Measurements from ENCODE around the gene LRMDA.

- no peak for TF ChIP-seq CTCF (IDR thresholded peaks at IDR 0.05; ENCODE audit: low read depth, low read length)
- no peak for TF ChIP-seq EZH2phosphoT487 (IDR thresholded peaks at IDR 0.05; ENCODE audit: low read depth)
Observed at GRCh38 chr10:75977139-75977538, 545.7 kb downstream of the LRMDA start.

All from OCI-LY3 (cell line).